Activated CD4-positive, alpha-beta T cell treated with anti-CD3 and anti-CD28 coated beads for 36 hours (primary cell): Measurements from ENCODE around the gene CD1C. TPM values are rescaled to one million over a fixed set of nuclear protein-coding genes. Genes with fewer than 3 reads are reported as not detected.
A peak's percentile ranks its signal among the peaks of the same experiment; 100 is the strongest.
"Not testable (repeated sequence)": the region's sequence is repeated elsewhere in the genome, so short reads cannot be mapped to it uniquely, and the experiment has no call there.

Experiments
- ATAC-seq: fragments of 200-7000 bp; cut with Tn5 transposase; one replicate; pipeline ENCODE4 v1.10.0; 2021; ENCODE audit warnings: mild to moderate bottlenecking, moderate library complexity
- CTCF ChIA-PET: fragments of 350-600 bp; sonication (Branson Sonifier 250); formaldehyde crosslinking; loops from one replicate; lab custom pipeline; 2021; ENCODE audit warnings: antibody characterized with exemption; lab: Charles Lee
- POLR2A ChIA-PET: fragments of 350-600 bp; sonication (Branson Sonifier 250); formaldehyde crosslinking; loops from one replicate; lab custom pipeline; 2021; ENCODE audit warnings: antibody characterized with exemption, inconsistent platforms; lab: Charles Lee
- DNase-seq: peaks from one replicate; pipeline ENCODE4 v3.0.0-alpha.2; 2020
- H3K27ac Mint-ChIP-seq: one replicate; pipeline ENCODE4 v1.8.0; 2021; ENCODE audit warnings: mixed read lengths
- H3K27me3 Mint-ChIP-seq: one replicate; pipeline ENCODE4 v1.8.0; 2021; ENCODE audit warnings: mixed read lengths
- H3K36me3 Mint-ChIP-seq: one replicate; pipeline ENCODE4 v1.8.0; 2021; ENCODE audit warnings: low read depth, mixed read lengths
- H3K4me1 Mint-ChIP-seq: one replicate; pipeline ENCODE4 v1.8.0; 2021; ENCODE audit warnings: mixed read lengths
- H3K4me3 Mint-ChIP-seq: one replicate; pipeline ENCODE4 v1.8.0; 2021; ENCODE audit warnings: mild to moderate bottlenecking, moderate library complexity, mixed read lengths
- H3K9me3 Mint-ChIP-seq: one replicate; pipeline ENCODE4 v1.8.0; 2021; ENCODE audit warnings: low read depth, mixed read lengths
- intact Hi-C, 2 experiments: fragments of 100-400 bp; cut with DNase I in 1 of 2; cut with micrococcal nuclease in 1 of 2; formaldehyde crosslinking; loops; one replicate each; pipeline versions ENCODE4 v1.14.2 to v1.15.1; 2022 to 2024; cut with DNase I, micrococcal nuclease
- total RNA-seq, 2 experiments: library from RNA; stranded (reverse); gene quantifications; one replicate each; pipeline ENCODE4 v1.2.3, GENCODE V29; 2021

CD1C gene
- under 1 TPM; 0.14 to 0.21 TPM for total RNA-seq

- Mint-ChIP-seq H3K4me1 (peaks cover 22% of the 10 kb centered on the region), H3K9me3 (no peaks in the 10 kb centered on the region)
Measured at GRCh38 chr1:158289811-158290210, at the start of gene CD1C. CD1C (plus strand) TSS chr1:158289923; CDS start chr1:158290065, 142 bp downstream.

DNA sequence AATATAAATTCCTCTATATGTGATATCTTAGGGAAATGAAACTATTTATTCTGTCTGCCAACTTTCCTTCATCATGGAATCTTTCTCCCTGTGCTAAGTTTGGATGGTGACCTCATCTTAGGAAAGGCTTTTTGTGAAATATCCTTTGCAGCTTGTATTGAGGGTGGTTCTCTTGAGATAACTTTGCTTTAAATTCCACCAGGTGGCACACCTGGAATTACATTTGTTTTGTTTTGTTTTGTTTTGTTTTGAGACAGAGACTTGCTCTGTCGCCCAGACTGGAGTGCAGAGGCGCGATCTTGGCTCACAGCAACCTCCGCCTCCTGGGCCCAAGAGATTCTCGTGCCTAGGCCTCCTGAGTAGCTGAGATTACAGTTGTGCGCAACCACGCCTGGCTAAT is 43.1 kb upstream of the CD1C start:
- Mint-ChIP-seq H3K27me3 (peaks cover 30% of the 10 kb centered on the region), H3K27ac (no peak overlapping the region), H3K4me3 (no peak overlapping the region), H3K9me3 (no peaks in the 10 kb centered on the region), H3K36me3 (no peaks in the 10 kb centered on the region), H3K4me1 (peaks cover 21% of the 10 kb centered on the region)
- ChIA-PET POLR2A (no interaction called here), CTCF (interaction anchor here (0.7 kb wide), 1 partner anchor 827 kb away, joined by 3 read pairs; no protein-coding TSS in a partner anchor)
- intact Hi-C loops: loop anchor here (2.0 to 5.0 kb wide), 3 partner anchors 84 to 751 kb away; partner anchors contain the start of gene CD1B (in 2 of the 2)
- peak; percentile 21 for DNase-seq
- ATAC-seq: no peak

More at GRCh38 chr1:158289811-158290210, at the start of gene CD1C:
- peaks cover 8% of the 10 kb centered on the region for H3K27me3 Mint-ChIP-seq
- H3K36me3 Mint-ChIP-seq: no peaks in the 10 kb centered on the region
- no peak within 1 kb of the TSS for H3K4me3 Mint-ChIP-seq
- intact Hi-C loops: no loop called here
- ATAC-seq (no peak), DNase-seq (no peak)
- CTCF ChIA-PET: no interaction called here
- H3K27ac Mint-ChIP-seq: no peak within 1 kb of the TSS
- POLR2A ChIA-PET: no interaction called here

GRCh38 chr1:158248118-158248517 is 41.6 kb upstream of the CD1C start:
- H3K27me3 Mint-ChIP-seq: peaks cover 30% of the 10 kb centered on the region
- intact Hi-C loops: loop anchor here (5.0 kb wide), 2 partner anchors 84 to 749 kb away; partner anchors contain the start of gene CD1B (in 1 of the 2)
- ATAC-seq (no peak), DNase-seq (peak; percentile 52)
- ChIA-PET POLR2A (no interaction called here), CTCF (interaction anchor here (0.7 kb wide), 1 partner anchor 585 kb away, joined by 3 read pairs; no protein-coding TSS in a partner anchor)
- H3K4me3 Mint-ChIP-seq: no peak overlapping the region
- H3K4me1 Mint-ChIP-seq: peaks cover 21% of the 10 kb centered on the region
- no peaks in the 10 kb centered on the region for H3K36me3 Mint-ChIP-seq
- no peak overlapping the region for H3K27ac Mint-ChIP-seq
- no peaks in the 10 kb centered on the region for H3K9me3 Mint-ChIP-seq

DNA sequence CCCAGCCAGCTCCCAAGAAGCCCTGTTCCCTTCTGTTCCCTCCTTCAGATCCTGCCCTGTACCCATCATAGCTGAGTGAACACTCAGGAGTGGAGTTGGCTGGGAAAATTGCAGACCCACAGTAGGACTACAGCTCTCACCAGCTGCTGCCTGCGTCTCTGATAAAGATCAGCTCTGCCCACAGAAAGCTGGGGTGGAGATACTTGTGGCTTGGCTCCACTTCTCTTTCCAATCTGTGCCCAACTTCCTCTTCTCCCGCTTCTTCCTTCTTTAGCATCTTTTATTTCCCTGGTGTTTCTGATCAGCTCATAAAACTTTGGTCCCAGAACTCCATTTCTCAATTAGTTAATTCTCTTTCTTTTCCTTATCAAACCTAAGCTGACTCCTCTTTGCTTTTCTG is 41.0 kb upstream of the CD1C start:
- DNase-seq: no peak
- Mint-ChIP-seq H3K4me1 (peaks cover 21% of the 10 kb centered on the region), H3K27me3 (peaks cover 27% of the 10 kb centered on the region), H3K4me3 (no peak overlapping the region), H3K27ac (no peak overlapping the region), H3K9me3 (no peaks in the 10 kb centered on the region), H3K36me3 (no peaks in the 10 kb centered on the region)
- ChIA-PET CTCF (interaction anchor here (0.5 to 0.7 kb wide), 2 partner anchors 586 to 885 kb away, joined by 3 read pairs; no protein-coding TSS in a partner anchor), POLR2A (no interaction called here)
- intact Hi-C loops: loop anchor here (5.0 kb wide), 2 partner anchors 84 to 749 kb away; partner anchors contain the start of gene CD1B (in 1 of the 2)
- ATAC-seq: no peak

GRCh38 chr1:158249646-158250045 is 40.1 kb upstream of the CD1C start:
- H3K9me3 Mint-ChIP-seq: no peaks in the 10 kb centered on the region
- H3K36me3 Mint-ChIP-seq: no peaks in the 10 kb centered on the region
- ATAC-seq (no peak), DNase-seq (no peak)
- CTCF ChIA-PET: no interaction called here
- H3K4me3 Mint-ChIP-seq: no peak overlapping the region
- POLR2A ChIA-PET: no interaction called here
- peaks cover 21% of the 10 kb centered on the region for H3K4me1 Mint-ChIP-seq
- intact Hi-C loops: loop anchor here (5.0 kb wide), 2 partner anchors 83 to 748 kb away; partner anchors contain the start of gene CD1B (in 1 of the 2)
- peaks cover 24% of the 10 kb centered on the region for H3K27me3 Mint-ChIP-seq
- no peak overlapping the region for H3K27ac Mint-ChIP-seq

DNA sequence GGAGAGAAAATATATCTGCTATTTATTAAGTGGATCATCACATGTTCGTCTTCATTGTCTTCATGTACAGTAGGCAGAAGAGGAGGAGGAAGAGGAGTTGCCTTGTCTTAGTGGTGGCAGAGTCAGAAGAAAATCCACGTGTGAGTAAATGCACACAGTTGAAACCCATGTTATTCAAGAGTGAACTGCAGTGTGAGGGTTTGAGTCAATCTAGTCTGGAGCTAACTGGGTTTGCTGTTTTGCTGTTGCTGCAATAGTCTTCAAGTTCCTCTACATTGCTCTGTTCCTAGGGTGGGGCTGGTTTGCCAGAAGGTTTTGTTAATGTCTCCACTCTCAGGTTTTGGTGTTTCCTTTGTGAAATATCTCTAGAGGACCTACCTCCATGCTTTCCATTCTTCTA is 38.6 kb upstream of the CD1C start:
- H3K9me3 Mint-ChIP-seq: no peaks in the 10 kb centered on the region
- no peak overlapping the region for H3K27ac Mint-ChIP-seq
- intact Hi-C loops: no loop called here
- CTCF ChIA-PET: no interaction called here
- H3K4me1 Mint-ChIP-seq: peaks cover 21% of the 10 kb centered on the region
- DNase-seq: no peak
- peaks cover 21% of the 10 kb centered on the region for H3K27me3 Mint-ChIP-seq
- H3K36me3 Mint-ChIP-seq: no peaks in the 10 kb centered on the region
- POLR2A ChIA-PET: interaction anchor here (0.6 kb wide), 1 partner anchor 30 kb away, joined by 3 read pairs; no protein-coding TSS in a partner anchor
- no peak overlapping the region for H3K4me3 Mint-ChIP-seq
- no peak for ATAC-seq

DNA sequence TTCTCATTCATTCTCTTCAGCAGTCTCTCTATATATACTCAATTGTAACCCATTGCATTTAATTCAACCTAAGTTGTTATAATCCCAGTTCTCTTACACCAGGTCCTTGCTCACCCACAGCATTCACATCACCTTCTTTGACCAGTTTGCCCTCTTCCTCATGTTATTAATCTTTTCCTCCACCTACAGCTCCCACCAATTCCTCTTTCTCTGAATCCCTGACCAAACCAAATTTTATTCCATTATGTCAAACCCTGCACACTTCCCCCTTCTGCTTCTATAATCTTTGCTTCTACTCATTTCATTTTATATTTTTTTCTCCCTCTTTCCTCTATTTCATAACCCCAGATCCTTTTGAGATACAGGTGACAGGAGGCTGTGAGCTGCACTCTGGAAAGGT is 34.1 kb upstream of the CD1C start:
- intact Hi-C loops: no loop called here
- Mint-ChIP-seq H3K4me1 (no peaks in the 10 kb centered on the region), H3K4me3 (no peak overlapping the region), H3K27ac (no peak overlapping the region), H3K36me3 (no peaks in the 10 kb centered on the region), H3K9me3 (no peaks in the 10 kb centered on the region), H3K27me3 (peaks cover 12% of the 10 kb centered on the region)
- ChIA-PET POLR2A (no interaction called here), CTCF (no interaction called here)
- no peak for ATAC-seq
- DNase-seq: no peak

DNA sequence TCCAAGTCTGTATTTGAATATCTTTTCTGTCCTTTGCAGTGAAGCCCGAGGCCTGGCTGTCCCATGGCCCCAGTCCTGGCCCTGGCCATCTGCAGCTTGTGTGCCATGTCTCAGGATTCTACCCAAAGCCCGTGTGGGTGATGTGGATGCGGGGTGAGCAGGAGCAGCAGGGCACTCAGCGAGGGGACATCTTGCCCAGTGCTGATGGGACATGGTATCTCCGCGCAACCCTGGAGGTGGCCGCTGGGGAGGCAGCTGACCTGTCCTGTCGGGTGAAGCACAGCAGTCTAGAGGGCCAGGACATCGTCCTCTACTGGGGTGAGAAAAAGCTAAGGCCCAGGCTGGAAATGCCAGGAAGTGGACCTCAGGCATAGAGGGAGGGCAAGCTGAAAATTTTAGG is 33.0 kb upstream of the CD1C start:
- H3K27ac Mint-ChIP-seq, H3K4me3 Mint-ChIP-seq, DNase-seq, H3K4me1 Mint-ChIP-seq, intact Hi-C loops, POLR2A ChIA-PET, ATAC-seq, H3K36me3 Mint-ChIP-seq, CTCF ChIA-PET, H3K27me3 Mint-ChIP-seq, H3K9me3 Mint-ChIP-seq: not testable (repeated sequence)

GRCh38 chr1:158257888-158258287 is 31.8 kb upstream of the CD1C start:
- DNase-seq (no peak), ATAC-seq (no peak)
- Mint-ChIP-seq H3K36me3 (no peaks in the 10 kb centered on the region), H3K27me3 (peaks cover 9% of the 10 kb centered on the region), H3K27ac (no peak overlapping the region), H3K9me3 (no peaks in the 10 kb centered on the region), H3K4me3 (no peak overlapping the region), H3K4me1 (no peaks in the 10 kb centered on the region)
- ChIA-PET POLR2A (no interaction called here), CTCF (no interaction called here)
- intact Hi-C loops: no loop called here

DNA sequence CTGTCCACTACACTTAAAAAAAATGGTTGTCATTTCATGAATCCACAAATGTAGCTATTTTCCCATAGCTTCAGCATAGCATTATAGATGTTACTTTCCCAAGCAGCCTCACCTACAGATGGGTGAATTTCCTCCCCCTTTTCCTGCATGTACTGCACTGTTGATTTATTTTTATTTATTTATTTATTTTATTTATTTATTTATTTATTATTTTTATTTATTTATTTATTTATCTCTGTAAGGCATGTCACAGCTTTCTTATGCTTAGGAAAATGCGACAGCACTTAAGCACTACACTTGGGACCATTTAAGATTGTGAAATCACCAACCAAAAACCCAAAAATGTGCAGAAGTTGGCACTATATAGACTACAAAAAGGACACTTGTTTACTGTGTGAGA is 30.6 kb upstream of the CD1C start:
- no peaks in the 10 kb centered on the region for H3K36me3 Mint-ChIP-seq
- H3K4me1 Mint-ChIP-seq: no peaks in the 10 kb centered on the region
- ATAC-seq: no peak
- no peak overlapping the region for H3K4me3 Mint-ChIP-seq
- CTCF ChIA-PET: interaction anchor here (0.7 kb wide), 1 partner anchor 519 kb away, joined by 3 read pairs; no protein-coding TSS in a partner anchor
- no peak overlapping the region for H3K27ac Mint-ChIP-seq
- no peaks in the 10 kb centered on the region for H3K9me3 Mint-ChIP-seq
- intact Hi-C loops: no loop called here
- DNase-seq: no peak
- peaks cover 10% of the 10 kb centered on the region for H3K27me3 Mint-ChIP-seq
- POLR2A ChIA-PET: interaction anchor here (0.6 kb wide), 2 partner anchors 30 to 904 kb away, joined by 3 read pairs; no protein-coding TSS in a partner anchor

GRCh38 chr1:158272681-158273080 is 17.0 kb upstream of the CD1C start:
- intact Hi-C loops: no loop called here
- Mint-ChIP-seq H3K36me3 (no peaks in the 10 kb centered on the region), H3K9me3 (peaks cover 2% of the 10 kb centered on the region), H3K4me1 (no peaks in the 10 kb centered on the region), H3K27ac (no peak overlapping the region), H3K27me3 (no peaks in the 10 kb centered on the region), H3K4me3 (no peak overlapping the region)
- no peak for ATAC-seq
- CTCF ChIA-PET: interaction anchor here (1.0 kb wide), 1 partner anchor 69 kb away, joined by 3 read pairs; no protein-coding TSS in a partner anchor
- POLR2A ChIA-PET: no interaction called here
- DNase-seq: no peak

DNA sequence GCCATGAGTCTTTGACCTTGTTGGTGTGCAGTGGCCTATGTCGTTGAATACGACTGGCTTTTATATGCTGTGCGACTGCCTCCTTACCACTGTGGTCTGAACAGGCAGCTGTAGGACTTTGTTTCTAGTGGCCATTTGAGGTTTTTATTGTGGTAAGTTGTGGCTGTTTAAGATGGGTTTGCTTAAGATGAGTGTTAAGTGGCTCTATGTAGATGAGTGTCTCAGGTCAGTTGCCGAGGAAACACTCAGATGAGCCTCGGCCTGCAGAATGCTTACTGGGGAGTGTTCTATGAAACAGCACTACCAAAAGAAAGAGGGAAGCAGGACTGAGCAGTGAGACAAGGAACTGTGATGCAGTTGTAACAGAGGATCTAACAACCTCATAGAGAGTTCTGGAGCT is 14.9 kb upstream of the CD1C start:
- POLR2A ChIA-PET: no interaction called here
- Mint-ChIP-seq H3K27ac (no peak overlapping the region), H3K9me3 (peaks cover 6% of the 10 kb centered on the region), H3K4me3 (no peak overlapping the region), H3K27me3 (no peaks in the 10 kb centered on the region), H3K36me3 (peaks cover 3% of the 10 kb centered on the region), H3K4me1 (no peaks in the 10 kb centered on the region)
- no peak for DNase-seq
- CTCF ChIA-PET: no interaction called here
- no peak for ATAC-seq
- intact Hi-C loops: no loop called here
